H9 (cell line): ENCODE measurements around the gene KMT2C. TPM values are rescaled to one million over a fixed set of nuclear protein-coding genes. Genes with fewer than 3 reads are reported as not detected.

Source experiments
- DNase-seq: peaks from one replicate; pipeline ENCODE4 v3.0.0-alpha.2; 2017
- H2AFZ ChIP-seq: one replicate; pipeline ENCODE4 v1.6.1; 2013; ENCODE audit warnings: mild to moderate bottlenecking, low read length, control low read depth, moderate library complexity
- H2AK5ac ChIP-seq: 2 replicates; pipeline ENCODE4 v1.6.1; 2013; ENCODE audit warnings: low read length, control low read depth, mixed read lengths; ENCODE audit not compliant: insufficient read length
- H2BK120ac ChIP-seq: one replicate; pipeline ENCODE4 v1.6.1; 2013; ENCODE audit warnings: low read depth, mild to moderate bottlenecking, low read length, control low read depth, inconsistent platforms; ENCODE audit not compliant: poor library complexity, severe bottlenecking
- H2BK12ac ChIP-seq: 2 replicates; pipeline ENCODE4 v1.6.1; 2013; ENCODE audit warnings: low read length, control low read depth, mixed read lengths, low read depth; ENCODE audit not compliant: insufficient read length
- H2BK15ac ChIP-seq: 2 replicates; pipeline ENCODE4 v1.6.1; 2013; ENCODE audit warnings: low read depth, low read length, control low read depth
- H2BK20ac ChIP-seq: one replicate; pipeline ENCODE4 v1.6.1; 2013; ENCODE audit warnings: low read depth, mild to moderate bottlenecking, low read length, control low read depth, inconsistent platforms; ENCODE audit not compliant: poor library complexity, severe bottlenecking
- H2BK5ac ChIP-seq: 2 replicates; pipeline ENCODE4 v1.6.1; 2013; ENCODE audit warnings: low read length, control low read depth, mixed read lengths; ENCODE audit not compliant: insufficient read length
- H3K14ac ChIP-seq: 2 replicates; pipeline ENCODE4 v1.6.1; 2013; ENCODE audit warnings: low read length, control low read depth; ENCODE audit not compliant: insufficient read depth
- H3K18ac ChIP-seq: 2 replicates; pipeline ENCODE4 v1.6.1; 2013; ENCODE audit warnings: low read depth, mild to moderate bottlenecking, mixed read lengths, low read length, control low read depth; ENCODE audit not compliant: insufficient read length
- H3K23ac ChIP-seq: 2 replicates; pipeline ENCODE4 v1.6.1; 2013; ENCODE audit warnings: low read length, control low read depth, mixed read lengths, low read depth; ENCODE audit not compliant: insufficient read length
- H3K23me2 ChIP-seq: 2 replicates; pipeline ENCODE4 v1.6.1; 2013; ENCODE audit warnings: low read depth, mild to moderate bottlenecking, mixed read lengths, low read length, control low read depth; ENCODE audit not compliant: insufficient read length, poor library complexity, severe bottlenecking
- H3K27ac ChIP-seq: 2 replicates; pipeline ENCODE4 v1.5.1; 2013; ENCODE audit warnings: low read length, control low read depth, mixed read lengths, low read depth; ENCODE audit not compliant: insufficient read length
- H3K27me3 ChIP-seq: 2 replicates; pipeline ENCODE4 v1.6.1; 2013; ENCODE audit warnings: low read length, control low read depth, inconsistent platforms; ENCODE audit not compliant: insufficient read depth
- H3K4ac ChIP-seq: 2 replicates; pipeline ENCODE4 v1.6.1; 2013; ENCODE audit warnings: low read depth, mild to moderate bottlenecking, control low read depth, inconsistent platforms, low read length, moderate library complexity
- H3K4me1 ChIP-seq: 2 replicates; pipeline ENCODE4 v1.6.1; 2013; ENCODE audit warnings: low read length, control low read depth, inconsistent platforms; ENCODE audit not compliant: insufficient read depth
- H3K4me2 ChIP-seq: 2 replicates; pipeline ENCODE4 v1.6.1; 2013; ENCODE audit warnings: low read length, control low read depth, mixed read lengths; ENCODE audit not compliant: insufficient read length, insufficient read depth
- H3K56ac ChIP-seq: 2 replicates; pipeline ENCODE4 v1.6.1; 2013; ENCODE audit warnings: low read depth, mild to moderate bottlenecking, mixed read lengths, low read length, control low read depth; ENCODE audit not compliant: insufficient read length
- H3K79me1 ChIP-seq: 2 replicates; pipeline ENCODE4 v1.6.1; 2013; ENCODE audit warnings: low read depth, mild to moderate bottlenecking, moderate library complexity, low read length, control low read depth, inconsistent platforms; ENCODE audit not compliant: insufficient read depth, poor library complexity, severe bottlenecking
- H3K79me2 ChIP-seq: 2 replicates; pipeline ENCODE4 v1.6.1; 2013; ENCODE audit warnings: low read length, control low read depth, inconsistent platforms; ENCODE audit not compliant: insufficient read depth
- H3K9ac ChIP-seq: 2 replicates; pipeline ENCODE4 v1.6.1; 2013; ENCODE audit warnings: low read length, control low read depth, mixed read lengths; ENCODE audit not compliant: insufficient read length; ENCODE audit errors: extremely low read depth
- H3K9me3 ChIP-seq: one replicate; pipeline ENCODE4 v1.6.1; 2013; ENCODE audit warnings: low read depth, low read length, inconsistent platforms; ENCODE audit not compliant: control insufficient read depth
- H3T11ph ChIP-seq: one replicate; pipeline ENCODE4 v1.6.1; 2013; ENCODE audit warnings: mild to moderate bottlenecking, low read length, control low read depth, inconsistent platforms
- H4K20me1 ChIP-seq: one replicate; pipeline ENCODE4 v1.6.1; 2013; ENCODE audit not compliant: control insufficient read depth, insufficient read length, insufficient read depth
- H4K5ac ChIP-seq: 2 replicates; pipeline ENCODE4 v1.6.1; 2013; ENCODE audit warnings: low read depth, mild to moderate bottlenecking, mixed read lengths, low read length, control low read depth; ENCODE audit not compliant: insufficient read length
- H4K8ac ChIP-seq: replicated peaks from 2 replicates; pipeline ENCODE4 v1.6.1; 2013; ENCODE audit warnings: low read length, control low read depth, mixed read lengths, low read depth; ENCODE audit not compliant: insufficient read length
- H4K91ac ChIP-seq: 2 replicates; pipeline ENCODE4 v1.6.1; 2013; ENCODE audit warnings: low read depth, mild to moderate bottlenecking, moderate library complexity, mixed read lengths, low read length, control low read depth; ENCODE audit not compliant: insufficient read length
- H3K27ac Mint-ChIP-seq, 3 experiments: 2 replicates in 2 of 3; 3 replicates in 1 of 3; pipeline ENCODE4 v1.8.0; 2020 to 2021; ENCODE audit warnings: mixed read lengths in 3 of 3, mild to moderate bottlenecking in 1 of 3, moderate library complexity in 1 of 3
- H3K27me3 Mint-ChIP-seq: 2 replicates; pipeline ENCODE4 v1.8.0; 2021; ENCODE audit warnings: low read depth, mild to moderate bottlenecking, moderate library complexity, mixed read lengths
- H3K36me3 Mint-ChIP-seq, 3 experiments: 2 replicates in 2 of 3; 3 replicates in 1 of 3; pipeline ENCODE4 v1.8.0; 2020 to 2021; ENCODE audit warnings: low read depth in 3 of 3, mixed read lengths in 3 of 3; ENCODE audit not compliant: insufficient read depth in 1 of 3
- H3K4me1 Mint-ChIP-seq, 2 experiments: 2 replicates each; pipeline ENCODE4 v1.8.0; 2020; ENCODE audit warnings: mixed read lengths in 2 of 2
- H3K4me3 Mint-ChIP-seq, 2 experiments: 2 replicates in 1 of 2; 3 replicates in 1 of 2; pipeline ENCODE4 v1.8.0; 2020 to 2021; ENCODE audit warnings: mild to moderate bottlenecking in 2 of 2, mixed read lengths in 2 of 2, moderate library complexity in 1 of 2
- H3K9me3 Mint-ChIP-seq, 2 experiments: 2 replicates in 1 of 2; 3 replicates in 1 of 2; pipeline ENCODE4 v1.8.0; 2020; ENCODE audit warnings: mild to moderate bottlenecking in 2 of 2, mixed read lengths in 2 of 2, moderate library complexity in 1 of 2
- CTCF ChIP-seq: fragments of 200-600 bp; sonication (generic); conservative IDR thresholded peaks from 3 replicates; pipeline ENCODE4 v1.8.0; 2021; ENCODE audit warnings: antibody characterized with exemption, mild to moderate bottlenecking
- WGBS: extraction: QIAGEN DNeasy Blood & Tissue Kit; methylation state at CpG from one replicate; pipeline ENCODE4 v1.1.7; 2013; ENCODE audit warnings: missing lambda C conversion rate, low lambda C conversion rate, mixed read lengths; ENCODE audit not compliant: insufficient read length; ENCODE audit errors: extremely low coverage; 5-methylcytosine and 5-hydroxymethylcytosine counted together
- total RNA-seq: library from RNA; stranded (reverse); gene quantifications from 2 replicates; pipeline ENCODE4 v1.2.1, GENCODE V29; 2021

KMT2C gene
- total RNA-seq, 1 experiment from 2014 or later, result 32.2 TPM

GRCh38 chr7:152095771-152096170 lies 340.0 kb downstream of the KMT2C start:
- H3T11ph ChIP-seq, result no peak overlapping the region
- peaks cover 0 to 3% of the 10 kb centered on the region in 2 experiments; a peak in 1 of 4 replicates for H3K4me1 Mint-ChIP-seq

More at GRCh38 chr7:152095771-152096170, 340.0 kb downstream of the KMT2C start:
- Histone ChIP-seq H4K91ac (no peak overlapping the region), H4K20me1 (no peaks in the 10 kb centered on the region), H2BK120ac (no peak overlapping the region), H3K27me3 (no peaks in the 10 kb centered on the region), H3K79me1 (no peaks in the 10 kb centered on the region), H3K4ac (no peak overlapping the region), H2BK12ac (no peak overlapping the region), H2BK20ac (no peak overlapping the region), H2BK15ac (no peak overlapping the region), H2BK5ac (no peak overlapping the region), H4K5ac (no peak overlapping the region), H3K79me2 (no peaks in the 10 kb centered on the region; the same call in 1 of the 2 replicates), H3K9ac (no peak overlapping the region), H3K18ac (no peak overlapping the region), H2AK5ac (no peak overlapping the region), H2AFZ (no peak overlapping the region), H3K4me2 (no peak overlapping the region), H3K9me3 (no peaks in the 10 kb centered on the region), H3K4me1 (no peaks in the 10 kb centered on the region), H4K8ac (no peak overlapping the region), H3K27ac (no peak overlapping the region), H3K56ac (no peak overlapping the region), H3K23me2 (no peaks in the 10 kb centered on the region), H3K14ac (no peak overlapping the region), H3K23ac (no peak overlapping the region)
- no CpG with 5 or more reads among the region's 1 CpG for WGBS
- Mint-ChIP-seq H3K36me3 (peaks cover 0 to 2% (median 2%) of the 10 kb centered on the region in 3 experiments; a peak in 2 of 7 replicates), H3K27me3 (no peaks in the 10 kb centered on the region), H3K27ac (no peak overlapping the region), H3K4me3 (no peak overlapping the region), H3K9me3 (no peaks in the 10 kb centered on the region)
- no peak for DNase-seq
- no peak for TF ChIP-seq CTCF
